ENCODE results near the gene RPL28.
"Not testable (repeated sequence)": the region's sequence is repeated elsewhere in the genome, so short reads cannot be mapped to it uniquely, and the experiment has no call there.

The RPL28 gene

GRCh38 chr19:55447421-55448174 is 61.9 kb downstream of the RPL28 start:
- Histone ChIP-seq H3K36me3 (ENCODE audit: insufficient read depth, low read length) (no peaks in the 10 kb centered on the region), H3K4me1 (ENCODE audit: insufficient read depth, low read length) (no peaks in the 10 kb centered on the region), H3K9ac (ENCODE audit: low read depth, low read length) (no peak overlapping the region), H3K9me3 (ENCODE audit: control insufficient read depth, insufficient read depth, low read length) (no peaks in the 10 kb centered on the region)

GRCh38 chr19:55448175-55448490 is 62.4 kb downstream of the RPL28 start:
- not testable (repeated sequence) for H3K9ac ChIP-seq (ENCODE audit: low read depth, low read length); H3K9me3 ChIP-seq (ENCODE audit: control insufficient read depth, insufficient read depth, low read length); H3K36me3 ChIP-seq (ENCODE audit: insufficient read depth, low read length); H3K4me1 ChIP-seq (ENCODE audit: insufficient read depth, low read length)

- no peaks in the 10 kb centered on the region for H3K4me1 ChIP-seq (ENCODE audit: insufficient read depth, low read length)
- H3K36me3 ChIP-seq (ENCODE audit: insufficient read depth, low read length) = no peaks in the 10 kb centered on the region
- no peak overlapping the region for H3K9ac ChIP-seq (ENCODE audit: low read depth, low read length)
- H3K9me3 ChIP-seq (ENCODE audit: control insufficient read depth, insufficient read depth, low read length) = no peaks in the 10 kb centered on the region
Measured at GRCh38 chr19:55449469-55449868, 63.7 kb downstream of the RPL28 start.

- Histone ChIP-seq H3K36me3 (ENCODE audit: insufficient read depth, low read length) (no peaks in the 10 kb centered on the region), H3K9ac (ENCODE audit: low read depth, low read length) (peak overlapping the region; percentile 38; the same call in 1 of the 2 replicates), H3K9me3 (ENCODE audit: control insufficient read depth, insufficient read depth, low read length) (no peaks in the 10 kb centered on the region), H3K4me1 (ENCODE audit: insufficient read depth, low read length) (no peaks in the 10 kb centered on the region)
Measured at GRCh38 chr19:55451163-55451964, 65.6 kb downstream of the RPL28 start.

GRCh38 chr19:55451965-55452748 is 66.4 kb downstream of the RPL28 start:
- Histone ChIP-seq H3K9me3 (ENCODE audit: control insufficient read depth, insufficient read depth, low read length) (no peaks in the 10 kb centered on the region), H3K9ac (ENCODE audit: low read depth, low read length) (peak overlapping the region; percentile 16; the same call in 1 of the 2 replicates), H3K4me1 (ENCODE audit: insufficient read depth, low read length) (no peaks in the 10 kb centered on the region), H3K36me3 (ENCODE audit: insufficient read depth, low read length) (no peaks in the 10 kb centered on the region)
